Measurements from ENCODE around the gene CILP2. TPM values are rescaled to one million over a fixed set of nuclear protein-coding genes. Genes with fewer than 3 reads are reported as not detected.

The CILP2 gene
- total and polyA plus RNA-seq, 9 of the 15 experiments (the other 6 are each of a cell fraction or from before 2014, with no cell fraction given) = 0.04 to 0.35 (median 0.05) TPM; not detected in 2

DNA sequence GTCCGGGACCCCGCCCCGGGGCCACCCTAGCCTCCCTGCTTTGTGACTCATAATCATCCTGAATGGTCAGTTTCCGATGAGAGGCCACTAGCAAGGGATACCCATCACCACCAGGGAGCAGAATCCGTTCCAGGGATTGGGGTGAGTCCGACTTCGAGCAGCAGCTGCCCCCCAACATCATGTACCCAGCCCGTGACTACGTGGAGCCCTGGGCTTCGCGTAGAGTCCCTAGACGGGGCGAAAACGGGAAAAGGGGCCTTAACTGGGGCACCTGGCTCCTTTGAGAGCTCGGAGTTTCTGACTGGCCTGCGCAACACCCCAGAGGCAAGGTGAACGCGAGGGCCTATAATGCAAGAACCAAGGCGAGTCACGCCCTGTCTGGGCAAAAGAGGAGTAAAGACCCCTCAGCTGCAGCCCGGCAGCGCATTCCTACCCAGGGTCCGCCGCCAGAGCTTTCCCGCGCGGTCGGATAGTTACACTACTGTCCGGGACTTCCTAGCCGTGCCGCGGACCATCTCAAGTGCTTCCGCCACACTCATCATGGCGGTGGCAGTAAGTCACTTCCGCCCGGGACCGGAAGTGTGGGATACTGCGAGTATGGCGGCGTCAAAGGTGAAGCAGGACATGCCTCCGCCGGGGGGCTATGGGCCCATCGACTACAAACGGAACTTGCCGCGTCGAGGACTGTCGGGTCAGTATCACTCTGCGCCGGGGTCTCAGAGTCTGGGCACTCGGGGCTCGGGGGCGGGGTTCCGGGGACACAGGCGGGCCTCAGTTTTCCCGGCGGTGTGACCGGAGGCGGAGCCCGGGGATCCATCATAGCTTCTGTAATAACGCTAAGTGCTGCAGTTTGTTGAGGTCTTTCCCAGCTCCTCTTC, 22.2 kb upstream of the CILP2 start, which contains the start of gene NDUFA13 (continued):
- TF ChIP-seq ZNF311 (CRISPR knock-in tag; IDR thresholded peaks at IDR 0.05) = no peak
- no peak for TF ChIP-seq CEBPG (CRISPR knock-in tag; IDR thresholded peaks at IDR 0.05)
- TF ChIP-seq CEBPG (tag; conservative IDR thresholded peaks at IDR 0.05 in 1 of 2, IDR thresholded peaks at IDR 0.05 in 1 of 2) = no peak
- no peak for TF ChIP-seq DLX4 (CRISPR knock-in tag; IDR thresholded peaks at IDR 0.05)
- TF ChIP-seq THRAP3 (IDR thresholded peaks at IDR 0.05; ENCODE audit: borderline replicate concordance) = no peak
- TF ChIP-seq, protein P1, sequence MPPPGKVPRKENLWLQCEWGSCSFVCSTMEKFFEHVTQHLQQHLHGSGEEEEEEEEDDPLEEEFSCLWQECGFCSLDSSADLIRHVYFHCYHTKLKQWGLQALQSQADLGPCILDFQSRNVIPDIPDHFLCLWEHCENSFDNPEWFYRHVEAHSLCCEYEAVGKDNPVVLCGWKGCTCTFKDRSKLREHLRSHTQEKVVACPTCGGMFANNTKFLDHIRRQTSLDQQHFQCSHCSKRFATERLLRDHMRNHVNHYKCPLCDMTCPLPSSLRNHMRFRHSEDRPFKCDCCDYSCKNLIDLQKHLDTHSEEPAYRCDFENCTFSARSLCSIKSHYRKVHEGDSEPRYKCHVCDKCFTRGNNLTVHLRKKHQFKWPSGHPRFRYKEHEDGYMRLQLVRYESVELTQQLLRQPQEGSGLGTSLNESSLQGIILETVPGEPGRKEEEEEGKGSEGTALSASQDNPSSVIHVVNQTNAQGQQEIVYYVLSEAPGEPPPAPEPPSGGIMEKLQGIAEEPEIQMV (tag; conservative IDR thresholded peaks at IDR 0.05; ENCODE audit: low read depth) = peak; percentile 85
- no peak for TF ChIP-seq ZNF75A (CRISPR knock-in tag; IDR thresholded peaks at IDR 0.05)
- peak in 1 of 2 experiments; percentile 27; a peak in 1 of 3 replicates for TF ChIP-seq CBX3 (IDR thresholded peaks at IDR 0.05; ENCODE audit: borderline replicate concordance in 1 of 2, low read length in 2 of 2)
- TF ChIP-seq SIRT6 (IDR thresholded peaks at IDR 0.05; ENCODE audit: low read depth, low read length) = no peak
- no peak for TF ChIP-seq KLF13 (tag; IDR thresholded peaks at IDR 0.05; ENCODE audit: borderline replicate concordance, low read depth)
- TF ChIP-seq PTBP1 (IDR thresholded peaks at IDR 0.05; ENCODE audit: low read depth, low read length) = no peak
- TF ChIP-seq ZMIZ1 (IDR thresholded peaks at IDR 0.05; ENCODE audit: low read depth in 2 of 2, low read length in 2 of 2) = peak in 1 of 2 experiments; percentile 60; a peak in 1 of 4 replicates
- no peak for TF ChIP-seq TSC22D4 (tag; IDR thresholded peaks at IDR 0.05)
- no peak for TF ChIP-seq SMC3 (conservative IDR thresholded peaks at IDR 0.05; ENCODE audit: insufficient read depth, low read depth, low read length)
- TF ChIP-seq TRIM24 (IDR thresholded peaks at IDR 0.05) = 0 out of 4 replicates have a peak, but pooled peaks of 1 of the 2 experiments have one; percentile 45
- TF ChIP-seq ATF1 (CRISPR knock-in tag; IDR thresholded peaks at IDR 0.05) = no peak
- TF ChIP-seq ATF1 (tag; IDR thresholded peaks at IDR 0.05) = peak; percentile 88
- no peak for TF ChIP-seq CCAR2 (IDR thresholded peaks at IDR 0.05; ENCODE audit: low read depth, low read length)
- TF ChIP-seq ZNF778 (CRISPR knock-in tag; IDR thresholded peaks at IDR 0.05) = no peak
- TF ChIP-seq HNRNPLL (IDR thresholded peaks at IDR 0.05; ENCODE audit: low read depth, low read length, poor library complexity, severe bottlenecking) = peak; percentile 16
- TF ChIP-seq SAFB2 (IDR thresholded peaks at IDR 0.05; ENCODE audit: borderline replicate concordance, low read depth, low read length, severe bottlenecking) = no peak
- no peak for TF ChIP-seq MCM7 (IDR thresholded peaks at IDR 0.05)
- TF ChIP-seq EP400 (IDR thresholded peaks at IDR 0.05) = peak; percentile 89
- no peak for TF ChIP-seq ZNF274 (IDR thresholded peaks at IDR 0.05; ENCODE audit: borderline replicate concordance, low read depth, low read length)

Data from K562 (cell line).